Activated gamma-delta T cell treated with Interleukin-2 at 50 U/mL for 16 hours (primary cell): ENCODE results near the gene CYTH1.

Source experiments
- DNase-seq: peaks from one replicate; pipeline ENCODE4 v3.0.0-alpha.2; 2020

The CYTH1 gene

DNA sequence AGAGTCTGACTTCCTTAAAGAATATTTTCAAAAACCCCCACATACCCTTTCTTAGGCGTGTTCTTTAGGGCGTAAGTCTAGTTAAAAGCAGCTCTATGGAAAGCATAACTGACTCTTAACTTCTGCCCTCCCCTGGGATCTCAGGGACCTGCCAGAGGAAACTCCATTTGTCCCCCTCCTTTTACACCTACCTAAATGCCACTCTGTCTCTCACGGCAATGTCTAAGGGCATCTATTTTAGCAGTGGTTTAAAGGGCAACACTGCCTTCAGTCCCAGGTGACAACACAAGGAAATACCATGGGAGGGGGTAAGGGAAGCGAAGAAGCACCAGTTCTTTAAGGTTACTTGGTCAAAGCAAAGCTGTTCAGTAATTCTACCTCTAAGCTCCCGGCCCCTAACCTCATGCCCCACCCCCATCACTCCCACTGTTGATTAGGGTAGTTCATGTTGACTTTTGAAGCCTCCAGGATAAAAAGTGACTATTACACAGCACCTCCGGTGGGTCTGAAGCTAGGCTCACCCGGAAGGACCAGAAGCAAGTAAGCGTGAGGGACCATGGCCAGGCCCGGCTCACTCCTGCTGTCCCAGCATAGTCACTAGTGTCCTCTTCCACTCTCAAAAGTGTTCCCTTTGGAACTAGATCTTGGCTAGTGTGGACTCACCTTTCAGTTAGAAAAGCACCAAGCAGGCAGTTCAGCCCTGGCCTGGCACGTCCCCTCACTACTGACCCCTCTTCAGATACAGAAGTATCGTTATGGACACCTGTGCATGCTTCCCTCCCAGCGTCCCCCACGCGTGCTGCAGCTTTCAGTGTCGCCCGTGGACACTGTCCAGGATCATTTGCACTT, 47.1 kb downstream of the CYTH1 start:
- DNase-seq, result no peak

DNA sequence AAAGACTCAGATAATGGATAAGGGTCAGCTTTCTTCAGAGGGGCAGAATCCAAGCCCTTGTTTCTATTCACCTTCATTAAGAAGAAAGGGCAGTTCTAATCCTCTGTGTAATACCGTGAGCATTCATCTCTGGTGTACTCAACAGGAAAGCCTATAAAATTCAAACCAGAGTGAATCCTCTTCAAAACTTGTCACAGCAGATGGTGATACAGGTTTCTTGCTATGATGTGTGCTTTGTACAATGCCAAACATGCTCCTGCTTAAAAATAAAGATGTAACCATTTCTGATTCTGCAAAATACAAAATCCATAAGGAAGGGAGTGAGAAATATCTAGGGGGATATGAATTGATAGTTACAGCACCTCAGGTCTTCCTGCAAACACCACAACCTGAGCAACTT, 49.7 kb downstream of the CYTH1 start:
- no peak for DNase-seq

DNA sequence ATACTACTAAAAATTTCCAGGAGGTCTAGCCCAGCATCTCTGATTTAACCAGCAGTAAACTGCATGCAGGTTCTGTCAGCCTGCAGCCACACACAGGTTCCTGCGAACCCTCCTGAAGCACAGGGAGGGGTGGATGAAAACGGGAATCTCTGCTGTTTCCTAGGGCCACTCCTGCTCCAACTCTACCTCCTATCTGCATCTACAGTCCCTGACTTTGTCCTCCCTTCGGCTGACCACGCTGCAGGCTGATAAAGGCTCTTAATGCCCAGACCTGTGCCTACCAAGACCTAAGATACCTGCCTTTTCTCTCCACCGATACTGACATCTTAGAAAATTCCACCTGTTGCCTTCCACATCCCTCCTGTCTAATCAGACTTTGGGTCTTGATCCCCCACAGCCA, 50.2 kb downstream of the CYTH1 start:
- no peak for DNase-seq

DNA sequence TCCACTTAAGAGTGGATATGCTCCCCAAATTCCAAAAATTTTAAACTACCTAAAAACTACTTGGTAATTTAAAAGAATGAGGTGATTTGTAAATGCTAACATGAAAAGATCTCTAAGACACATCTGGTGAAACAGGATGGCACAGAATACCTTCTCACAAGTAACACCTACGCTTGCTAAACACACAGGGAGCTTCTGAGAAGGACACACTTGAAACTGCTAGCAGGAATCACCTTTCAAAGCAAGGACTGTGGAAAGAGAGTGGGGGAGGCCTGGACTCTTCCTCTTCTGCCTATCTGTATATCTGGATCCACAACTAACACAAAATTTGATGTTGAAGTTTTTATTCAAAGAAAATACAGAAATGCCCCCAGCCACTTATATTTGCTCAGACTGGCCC, 52.4 kb downstream of the CYTH1 start:
- no peak for DNase-seq

GRCh38 chr17:78728495-78728894, 53.6 kb downstream of the CYTH1 start:
- no peak for DNase-seq

- DNase-seq, result no peak
Measured at GRCh38 chr17:78727476-78728229, 54.4 kb downstream of the CYTH1 start.

- DNase-seq, result no peak
Measured at GRCh38 chr17:78727057-78727456, 55.0 kb downstream of the CYTH1 start.

DNA sequence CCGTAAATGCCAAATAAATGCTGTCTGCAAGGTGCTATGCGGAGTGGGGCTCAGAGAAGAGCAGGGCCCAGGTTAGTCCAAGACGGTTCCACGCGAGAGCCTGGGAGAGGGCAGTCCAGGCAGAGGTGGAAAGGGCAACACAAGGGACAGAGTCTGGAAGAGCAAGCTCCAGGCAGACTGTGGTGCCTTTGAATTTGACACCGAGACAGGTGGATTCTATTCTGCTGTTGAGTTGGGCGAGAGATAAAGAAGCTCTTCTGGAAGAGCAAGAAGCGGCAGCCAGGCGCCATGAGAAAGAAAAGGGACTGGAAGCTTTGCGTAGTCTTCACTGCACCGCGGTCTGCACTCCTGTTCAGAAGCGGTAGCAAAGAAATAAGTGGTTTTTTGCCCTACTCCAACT, 55.6 kb downstream of the CYTH1 start:
- no peak for DNase-seq

GRCh38 chr17:78725448-78726021, 56.5 kb downstream of the CYTH1 start:
- no peak for DNase-seq

DNA sequence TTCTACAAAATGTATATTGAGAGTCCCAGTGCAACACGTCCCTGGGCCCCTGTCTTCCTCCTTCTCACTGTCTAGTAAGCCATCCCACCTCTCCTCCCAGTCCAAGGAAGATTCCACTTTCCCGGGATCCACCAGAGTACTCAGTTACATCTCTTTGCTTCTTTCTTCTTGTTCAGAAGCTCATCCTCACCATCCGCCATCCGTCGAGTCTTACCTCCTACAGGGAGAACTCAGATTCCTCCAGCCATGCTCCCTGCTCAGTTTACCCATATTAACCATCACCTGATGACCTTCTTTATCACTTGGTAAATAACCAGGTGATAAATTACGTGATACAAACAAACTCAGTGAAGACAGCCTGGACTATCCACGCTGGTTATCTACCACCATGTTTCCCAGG, 57.1 kb downstream of the CYTH1 start:
- no peak for DNase-seq

DNA sequence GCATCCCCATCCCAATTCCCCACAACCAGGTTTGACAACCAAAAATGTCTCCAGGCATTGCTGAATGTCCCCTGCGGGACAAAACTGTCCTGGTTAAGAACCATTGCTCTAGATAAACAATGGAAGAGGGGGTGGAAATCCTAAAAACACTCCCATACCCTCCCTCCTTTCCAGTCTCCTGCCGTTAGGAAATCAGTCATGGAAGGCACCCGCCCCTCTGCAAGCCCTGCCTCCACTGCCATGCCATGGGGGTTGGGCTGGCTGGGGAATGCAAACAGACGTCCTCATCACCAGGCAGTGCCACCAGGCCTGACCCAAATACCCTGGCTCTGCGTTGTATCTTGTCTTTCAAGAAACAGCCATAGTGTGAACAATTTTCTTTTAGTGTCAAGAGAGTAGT, 57.5 kb downstream of the CYTH1 start:
- no peak for DNase-seq

GRCh38 chr17:78723957-78724356, 58.1 kb downstream of the CYTH1 start:
- no peak for DNase-seq

- no peak for DNase-seq
Measured at GRCh38 chr17:78723001-78723796, 58.9 kb downstream of the CYTH1 start.

DNA sequence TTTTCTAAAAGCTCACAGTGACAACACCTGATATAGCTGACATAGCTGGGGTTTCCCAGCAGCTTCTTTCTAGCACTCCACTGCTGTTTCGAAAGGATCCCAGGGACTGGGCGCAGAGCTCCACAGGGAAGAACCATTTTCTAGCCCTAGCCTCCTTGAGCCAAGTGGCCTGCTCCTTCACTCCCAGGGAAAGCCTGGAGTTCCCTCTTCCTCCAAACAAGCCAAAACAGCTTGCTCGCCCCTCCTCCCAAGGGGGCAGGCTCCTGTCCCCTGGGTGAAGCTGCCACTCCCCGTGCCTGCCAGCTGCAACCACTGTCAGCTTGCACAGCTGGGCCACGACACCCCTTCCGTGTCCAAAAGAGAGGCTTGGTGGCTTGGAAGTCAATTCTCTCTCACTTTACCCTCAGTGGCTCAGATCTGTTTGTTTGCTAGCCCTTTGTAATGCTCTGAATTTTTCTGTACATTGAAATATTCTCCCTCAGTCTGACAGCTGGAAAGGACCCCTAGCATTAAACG, 59.8 kb downstream of the CYTH1 start:
- no peak for DNase-seq

- no peak for DNase-seq
Measured at GRCh38 chr17:78719630-78720298, 62.3 kb downstream of the CYTH1 start.

- no peak for DNase-seq
Measured at GRCh38 chr17:78718575-78719208, 63.4 kb downstream of the CYTH1 start.

GRCh38 chr17:78717431-78717980, 64.6 kb downstream of the CYTH1 start:
- DNase-seq, result no peak

GRCh38 chr17:78716814-78717393, 65.2 kb downstream of the CYTH1 start:
- no peak for DNase-seq

- DNase-seq, result no peak
Measured at GRCh38 chr17:78716292-78716691, 65.8 kb downstream of the CYTH1 start.

DNA sequence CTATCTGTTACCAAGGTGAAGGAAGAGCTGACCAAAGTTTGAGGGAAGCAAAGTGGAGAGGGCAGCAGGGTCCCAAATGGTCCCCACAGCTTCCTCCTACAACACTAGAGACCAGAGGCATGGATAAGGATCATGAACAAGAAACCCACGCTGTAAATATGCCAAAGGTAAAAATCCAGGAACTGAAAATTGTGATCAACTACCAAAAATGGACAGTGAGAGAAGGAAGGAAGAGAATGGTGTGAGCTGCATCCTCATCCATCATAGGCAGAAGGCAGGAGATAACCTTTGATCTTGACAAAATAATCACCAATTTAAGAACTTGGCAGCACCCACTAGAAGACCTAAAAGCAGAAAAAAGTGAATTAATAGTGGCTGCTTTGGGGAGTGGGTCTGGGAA, 66.2 kb downstream of the CYTH1 start:
- DNase-seq, result no peak
